Effector memory CD4-positive, alpha-beta T cell (primary cell): ENCODE measurements around the gene TGFBI.

ENCODE experiments used
- DNase-seq, 3 donors: peaks; one replicate each; pipeline ENCODE4 v3.0.0-alpha.2; 2020
- H3K27ac ChIP-seq: 2 replicates; pipeline ENCODE4 v1.7.0; 2013; ENCODE audit warnings: mild to moderate bottlenecking, low read length, moderate library complexity; ENCODE audit not compliant: insufficient read depth, poor library complexity, severe bottlenecking
- H3K27me3 ChIP-seq: replicated peaks from 2 replicates; pipeline ENCODE4 v1.7.0; 2013; ENCODE audit warnings: mild to moderate bottlenecking, low read length; ENCODE audit not compliant: insufficient read depth, control insufficient read depth, poor library complexity, severe bottlenecking
- H3K36me3 ChIP-seq: 2 replicates; pipeline ENCODE4 v1.7.0; 2013; ENCODE audit warnings: mild to moderate bottlenecking, low read length, moderate library complexity; ENCODE audit not compliant: control insufficient read depth, insufficient read depth
- H3K4me1 ChIP-seq: 2 replicates; pipeline ENCODE4 v1.7.0; 2013; ENCODE audit warnings: low read length, mild to moderate bottlenecking; ENCODE audit not compliant: control insufficient read depth, insufficient read depth, poor library complexity, severe bottlenecking
- H3K4me3 ChIP-seq: 2 replicates; pipeline ENCODE4 v1.7.0; 2013; ENCODE audit warnings: low read length, low read depth, mild to moderate bottlenecking; ENCODE audit not compliant: insufficient read depth, poor library complexity, severe bottlenecking
- H3K9me3 ChIP-seq: 2 replicates; pipeline ENCODE4 v1.7.0; 2013; ENCODE audit warnings: mild to moderate bottlenecking, low read length, moderate library complexity; ENCODE audit not compliant: control insufficient read depth
- total RNA-seq, 3 donors: gene quantifications; one replicate each; lab custom pipeline; 2026; lab: John Stamatoyannopoulos, UW

Gene TGFBI
- total RNA-seq, result 9.3 to 17.5 (median 11.0) reads per million in 3 donors

DNA sequence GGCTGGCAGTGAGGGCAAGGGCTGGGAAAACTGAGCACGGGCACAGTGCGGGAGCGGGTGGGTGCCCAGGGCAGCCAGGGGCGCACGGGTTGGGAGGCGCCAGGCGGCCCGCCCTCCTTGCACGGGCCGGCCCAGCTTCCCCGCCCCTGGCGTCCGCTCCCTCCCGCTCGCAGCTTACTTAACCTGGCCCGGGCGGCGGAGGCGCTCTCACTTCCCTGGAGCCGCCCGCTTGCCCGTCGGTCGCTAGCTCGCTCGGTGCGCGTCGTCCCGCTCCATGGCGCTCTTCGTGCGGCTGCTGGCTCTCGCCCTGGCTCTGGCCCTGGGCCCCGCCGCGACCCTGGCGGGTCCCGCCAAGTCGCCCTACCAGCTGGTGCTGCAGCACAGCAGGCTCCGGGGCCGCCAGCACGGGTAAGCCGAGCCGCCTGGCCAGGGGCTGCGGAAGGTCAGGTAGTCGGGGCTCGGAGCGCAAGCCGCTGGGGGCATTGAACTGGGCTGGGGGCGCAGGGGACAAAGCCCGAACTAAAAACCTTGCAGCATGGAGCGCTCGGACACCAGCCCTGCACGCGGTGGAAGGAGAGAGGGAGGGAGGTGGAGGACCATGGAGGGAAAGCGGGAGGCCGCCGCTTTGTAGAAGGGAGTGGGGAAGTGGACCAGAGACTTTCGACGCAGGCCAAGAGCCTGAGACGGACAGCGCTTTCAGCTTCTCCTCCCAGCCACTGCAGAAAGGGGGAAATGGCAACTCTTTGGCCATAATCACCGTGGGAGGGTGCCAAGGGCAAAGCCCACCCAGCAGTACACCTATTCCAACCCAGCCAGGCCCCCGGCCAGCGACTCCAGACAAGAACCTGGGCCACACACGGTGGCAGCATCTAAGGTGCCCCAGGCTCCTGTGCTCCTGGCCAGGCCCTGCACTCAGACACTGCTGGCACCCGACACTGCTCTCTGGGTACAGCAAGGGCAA is at the start of gene TGFBI:
TGFBI (plus strand) TSS at position 207 of the 961 bp plus-strand sequence; CDS start at position 275, 68 bp downstream.
- peaks cover 5% of the 10 kb centered on the region for H3K27me3 ChIP-seq
- H3K27ac ChIP-seq, result no peak within 1 kb of the TSS
- H3K36me3 ChIP-seq, result no peaks in the 10 kb centered on the region
- DNase-seq, result peak in 2 of 3 donors; percentile 2 to 18
- H3K4me1 ChIP-seq, result no peaks in the 10 kb centered on the region
- H3K4me3 ChIP-seq, result peak within 1 kb of the TSS; percentile 23
- H3K9me3 ChIP-seq, result no peaks in the 10 kb centered on the region

- Histone ChIP-seq H3K36me3 (no peaks in the 10 kb centered on the region), H3K27me3 (peaks cover 8% of the 10 kb centered on the region), H3K9me3 (no peaks in the 10 kb centered on the region), H3K4me1 (no peaks in the 10 kb centered on the region), H3K4me3 (no peak overlapping the region), H3K27ac (no peak overlapping the region)
- no peak for DNase-seq
These were observed 49.8 kb upstream of the TGFBI start for GRCh38 chr5:135978993-135979392.

- Histone ChIP-seq H3K27me3 (peaks cover 8% of the 10 kb centered on the region), H3K27ac (no peak overlapping the region), H3K9me3 (no peaks in the 10 kb centered on the region), H3K4me1 (no peaks in the 10 kb centered on the region), H3K36me3 (no peaks in the 10 kb centered on the region), H3K4me3 (no peak overlapping the region)
- no peak for DNase-seq
These were observed 49.3 kb upstream of the TGFBI start for GRCh38 chr5:135979510-135979909.

- Histone ChIP-seq H3K27me3 (peaks cover 8% of the 10 kb centered on the region), H3K27ac (no peak overlapping the region), H3K4me1 (no peaks in the 10 kb centered on the region), H3K36me3 (no peaks in the 10 kb centered on the region), H3K4me3 (no peak overlapping the region), H3K9me3 (no peaks in the 10 kb centered on the region)
- no peak for DNase-seq
These were observed 48.2 kb upstream of the TGFBI start for GRCh38 chr5:135980620-135981019.

GRCh38 chr5:135985951-135986350 is 42.8 kb upstream of the TGFBI start:
- Histone ChIP-seq H3K9me3 (no peaks in the 10 kb centered on the region), H3K27me3 (no peaks in the 10 kb centered on the region), H3K36me3 (no peaks in the 10 kb centered on the region), H3K4me1 (no peaks in the 10 kb centered on the region), H3K27ac (no peak overlapping the region), H3K4me3 (no peak overlapping the region)
- DNase-seq, result no peak

GRCh38 chr5:135986401-135986800 is 42.4 kb upstream of the TGFBI start:
- no peak for DNase-seq
- H3K27me3 ChIP-seq, result no peaks in the 10 kb centered on the region
- H3K27ac ChIP-seq, result no peak overlapping the region
- H3K4me1 ChIP-seq, result no peaks in the 10 kb centered on the region
- H3K4me3 ChIP-seq, result no peak overlapping the region
- no peaks in the 10 kb centered on the region for H3K36me3 ChIP-seq
- no peaks in the 10 kb centered on the region for H3K9me3 ChIP-seq

GRCh38 chr5:135986891-135987401 is 41.8 kb upstream of the TGFBI start:
- Histone ChIP-seq H3K36me3 (no peaks in the 10 kb centered on the region), H3K4me3 (no peak overlapping the region), H3K27ac (no peak overlapping the region), H3K4me1 (no peaks in the 10 kb centered on the region), H3K27me3 (no peaks in the 10 kb centered on the region), H3K9me3 (no peaks in the 10 kb centered on the region)
- no peak for DNase-seq

DNA sequence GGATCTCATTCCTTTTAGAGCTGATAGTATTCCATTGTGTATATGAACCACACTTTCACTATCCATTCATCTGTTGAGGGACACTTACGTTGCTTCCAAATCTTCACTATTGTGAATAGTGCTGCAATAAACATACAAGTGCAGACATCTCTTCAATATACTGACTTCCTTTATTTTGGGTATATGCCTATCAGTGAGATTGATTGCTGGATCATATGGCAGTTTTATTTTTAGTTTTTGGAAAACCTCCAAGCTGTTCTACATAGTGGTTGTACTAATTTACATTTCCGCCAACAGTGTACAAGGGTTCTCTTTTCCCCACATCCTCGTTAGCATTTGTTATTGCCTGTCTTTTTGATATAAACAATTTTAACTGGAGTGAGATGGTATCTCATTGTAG is 40.2 kb upstream of the TGFBI start:
- no peaks in the 10 kb centered on the region for H3K4me1 ChIP-seq
- H3K36me3 ChIP-seq, result no peaks in the 10 kb centered on the region
- no peak overlapping the region for H3K27ac ChIP-seq
- no peaks in the 10 kb centered on the region for H3K9me3 ChIP-seq
- no peak overlapping the region for H3K4me3 ChIP-seq
- H3K27me3 ChIP-seq, result no peaks in the 10 kb centered on the region
- no peak for DNase-seq

DNA sequence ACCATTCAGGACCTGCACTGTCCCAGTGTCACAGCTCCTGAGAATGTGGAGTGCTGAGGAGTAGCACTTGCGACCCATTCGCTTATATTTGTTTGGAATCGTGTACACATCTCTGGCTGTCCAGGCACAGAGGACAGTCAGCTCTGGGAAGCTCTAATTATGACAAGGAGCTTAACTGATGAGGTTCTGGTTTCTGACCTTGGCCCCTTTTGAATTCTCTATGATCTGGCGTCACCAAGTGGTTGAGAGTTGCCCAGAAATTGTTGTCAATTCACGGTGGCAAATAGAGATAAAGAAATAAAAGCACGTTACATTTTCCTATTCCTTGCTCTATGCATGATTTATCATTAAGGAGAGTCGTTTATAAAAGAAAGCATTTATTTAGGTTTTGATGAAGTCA is 39.1 kb upstream of the TGFBI start:
- H3K9me3 ChIP-seq, result no peaks in the 10 kb centered on the region
- H3K27ac ChIP-seq, result no peak overlapping the region
- no peak overlapping the region for H3K4me3 ChIP-seq
- H3K4me1 ChIP-seq, result no peaks in the 10 kb centered on the region
- DNase-seq, result no peak
- no peaks in the 10 kb centered on the region for H3K27me3 ChIP-seq
- H3K36me3 ChIP-seq, result no peaks in the 10 kb centered on the region

DNA sequence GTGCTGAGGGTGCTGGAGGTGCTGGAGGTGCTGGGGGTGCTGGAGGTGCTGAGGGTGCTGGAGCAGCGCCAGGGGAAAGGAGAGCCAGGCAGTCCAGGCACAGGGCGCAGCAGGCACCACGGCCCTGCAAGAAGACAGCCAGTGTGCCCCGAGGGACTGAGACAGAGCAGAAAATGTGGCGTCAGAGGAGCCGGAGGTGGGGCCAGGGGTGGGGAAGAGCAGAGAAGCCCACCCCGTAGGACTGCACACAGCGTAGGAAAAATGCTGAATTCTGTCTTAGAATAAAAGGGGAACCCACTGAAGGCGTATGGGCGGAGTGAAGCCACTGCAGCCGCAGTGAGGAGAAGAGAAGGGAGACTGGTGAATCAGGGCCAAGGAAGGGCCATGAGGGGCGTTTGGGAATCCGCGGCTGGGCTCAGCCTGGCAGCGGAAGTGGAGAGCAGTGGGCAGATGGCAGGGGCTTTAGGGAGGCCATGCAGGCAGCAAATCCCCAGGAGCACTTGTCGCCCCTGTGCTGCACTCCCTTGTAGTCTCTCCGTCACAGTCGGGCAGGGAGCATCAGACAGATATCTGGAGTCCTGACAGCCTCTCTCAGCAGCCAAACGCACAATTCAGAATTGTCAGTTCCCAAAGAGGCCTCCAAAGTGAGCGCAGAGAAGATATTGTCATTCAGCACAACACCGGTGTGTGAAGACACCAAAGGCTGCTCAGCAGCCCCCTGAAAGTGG is 38.1 kb upstream of the TGFBI start:
- no peaks in the 10 kb centered on the region for H3K27me3 ChIP-seq
- no peaks in the 10 kb centered on the region for H3K9me3 ChIP-seq
- no peak for DNase-seq
- H3K4me1 ChIP-seq, result no peaks in the 10 kb centered on the region
- no peak overlapping the region for H3K27ac ChIP-seq
- H3K4me3 ChIP-seq, result no peak overlapping the region
- no peaks in the 10 kb centered on the region for H3K36me3 ChIP-seq
